GM23248 (cell line): Measurements from ENCODE around the gene CIDEC.

Source experiments
- EZH2 ChIP-seq: fragments of 200-600 bp; sonication (generic); IDR thresholded peaks from 2 replicates; pipeline ENCODE4 v1.6.1; 2018; ENCODE audit warnings: antibody characterized with exemption, mild to moderate bottlenecking; ENCODE audit not compliant: insufficient read depth, poor library complexity, severe bottlenecking
- EZH2phosphoT487 ChIP-seq: fragments of 200-600 bp; sonication (generic); IDR thresholded peaks from 2 replicates; pipeline ENCODE4 v1.6.1; 2018; ENCODE audit warnings: antibody characterized with exemption, moderate library complexity, mild to moderate bottlenecking, low read depth; ENCODE audit not compliant: insufficient read depth

DNA sequence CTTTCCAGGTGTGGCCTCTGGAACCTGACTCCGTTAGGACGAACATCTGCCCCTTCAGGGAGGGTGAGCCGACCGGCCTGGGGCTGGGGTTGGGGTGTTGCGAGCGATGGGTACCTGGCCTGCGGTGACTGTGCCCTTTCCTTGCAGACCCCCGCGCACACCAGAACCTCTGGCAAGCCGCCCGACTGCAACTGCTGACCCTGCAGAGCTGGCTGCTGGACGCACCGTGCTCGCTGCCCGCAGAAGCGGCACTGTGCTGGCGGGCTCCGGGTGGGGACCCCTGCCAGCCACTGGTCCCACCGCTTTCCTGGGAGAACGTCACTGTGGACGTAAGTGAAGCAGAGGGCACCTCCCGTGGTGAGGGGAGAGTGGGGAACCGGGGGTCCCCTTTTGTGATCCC is 48.1 kb upstream of the CIDEC start:
- TF ChIP-seq EZH2 = no peak
- TF ChIP-seq EZH2phosphoT487 = no peak
